K562 (cell line): ENCODE results near the gene CSK. TPM values are rescaled to one million over a fixed set of nuclear protein-coding genes. Genes with fewer than 3 reads are reported as not detected.

ENCODE experiments used
- ATAC-seq: fragments of 200-7000 bp; cut with Tn5 transposase; 3 replicates; pipeline ENCODE4 v1.9.1; 2020; ENCODE audit warnings: moderate library complexity
- BruUV-seq: library from RNA; stranded (reverse); fragments of 400-500 nt; replicated peaks from 2 replicates; lab custom pipeline; 2021; lab: Mats Ljungman, UMichigan
- CTCF ChIA-PET: fragments of 300-600 bp; formaldehyde crosslinking; extraction: SDS; loops from one replicate; lab custom pipeline; 2021; ENCODE audit warnings: low intra/inter-chr PET ratio; lab: Yijun Ruan, JAX
- POLR2A ChIA-PET: fragments of 300-600, 350-650 bp; sonication (Branson Sonifier 250); formaldehyde crosslinking; extraction: SDS; loops from one replicate; lab custom pipeline; 2021; ENCODE audit warnings: antibody characterized with exemption, inconsistent platforms; lab: Yijun Ruan, JAX
- DNase-seq, 4 experiments: peaks; one replicate each; pipeline versions ENCODE4 v3.0.0 to v3.0.0-alpha.2; 2011 to 2018; ENCODE audit warnings: low spot score in 3 of 4, mixed read lengths in 3 of 4; ENCODE audit errors: extremely low read depth in 1 of 4
- FAIRE-seq: peaks from 2 replicates; lab custom pipeline; 2011; peaks lifted over from hg19 to GRCh38; lab: Jason Lieb, UNC
- H2AFZ ChIP-seq: 2 replicates; pipeline ENCODE4 v1.6.0; 2011; ENCODE audit warnings: low read depth, low read length, control low read depth, inconsistent platforms
- H3K27ac ChIP-seq: fragments of 200-600 bp; 3 replicates; pipeline ENCODE4 v1.8.0; 2011; ENCODE audit warnings: low read depth, mild to moderate bottlenecking, control low read depth, inconsistent platforms, low read length, moderate library complexity, mixed read lengths; ENCODE audit errors: extremely low read depth
- H3K27me3 ChIP-seq, 2 experiments: fragments of 300-600 bp in 1 of 2; 2 replicates in 1 of 2; 3 replicates in 1 of 2; pipeline versions ENCODE4 v1.6.0 to v1.8.0; 2011; ENCODE audit warnings: inconsistent platforms in 2 of 2, low read length in 2 of 2, mild to moderate bottlenecking in 1 of 2, mixed read lengths in 1 of 2, moderate library complexity in 1 of 2; ENCODE audit not compliant: control insufficient read depth in 2 of 2, insufficient read depth in 2 of 2
- H3K36me3 ChIP-seq: fragments of 300-600 bp; 3 replicates; pipeline ENCODE4 v1.8.0; 2011; ENCODE audit warnings: mild to moderate bottlenecking, low read length, inconsistent platforms; ENCODE audit not compliant: control insufficient read depth, insufficient read depth
- H3K4me1 ChIP-seq, 2 experiments: fragments of 200-600 bp in 1 of 2; replicated peaks in 1 of 2; 2 replicates in 1 of 2; 3 replicates in 1 of 2; pipeline versions ENCODE4 v1.5.1 to v1.8.0; 2011; ENCODE audit warnings: inconsistent platforms in 2 of 2, low read length in 2 of 2, mild to moderate bottlenecking in 1 of 2, mixed read lengths in 1 of 2, moderate library complexity in 1 of 2; ENCODE audit not compliant: control insufficient read depth in 2 of 2, insufficient read depth in 2 of 2
- H3K4me2 ChIP-seq: 2 replicates; pipeline ENCODE4 v1.6.1; 2011; ENCODE audit warnings: low read length, control low read depth, inconsistent platforms, mixed read lengths; ENCODE audit not compliant: insufficient read depth
- H3K4me3 ChIP-seq: fragments of 200-600 bp; sonication (generic), shearing (Covaris generic); 2 replicates; pipeline ENCODE4 v1.5.1; 2016; ENCODE audit warnings: control low read depth, inconsistent platforms
- H3K79me2 ChIP-seq: fragments of 200-600 bp; 3 replicates; pipeline ENCODE4 v1.8.0; 2011; ENCODE audit warnings: low read length, inconsistent platforms; ENCODE audit not compliant: control insufficient read depth, insufficient read depth
- H3K9ac ChIP-seq, 2 experiments: 2 replicates each; pipeline versions ENCODE4 v1.6.0 to v1.6.1; 2011; ENCODE audit warnings: low read depth in 2 of 2, low read length in 2 of 2, control low read depth in 1 of 2, inconsistent platforms in 1 of 2, mild to moderate bottlenecking in 1 of 2, mixed read lengths in 1 of 2; ENCODE audit not compliant: insufficient read depth in 1 of 2
- H3K9me1 ChIP-seq: one replicate; pipeline ENCODE4 v1.6.0; 2011; ENCODE audit warnings: inconsistent platforms, mild to moderate bottlenecking, low read length, moderate library complexity; ENCODE audit not compliant: control insufficient read depth, insufficient read depth
- H3K9me3 ChIP-seq: replicated peaks from 2 replicates; pipeline ENCODE4 v1.5.1; 2011; ENCODE audit warnings: low read depth, low read length, inconsistent platforms; ENCODE audit not compliant: control insufficient read depth, insufficient read depth
- H4K20me1 ChIP-seq: replicated peaks from 2 replicates; pipeline ENCODE4 v1.6.1; 2011; ENCODE audit warnings: low read length, inconsistent platforms, mixed read lengths; ENCODE audit not compliant: control insufficient read depth, insufficient read depth
- NCOR1 ChIP-seq: fragments of 450-650 bp; IDR thresholded peaks from 2 replicates; pipeline ENCODE4 v1.6.1; 2016; ENCODE audit warnings: mild to moderate bottlenecking, moderate library complexity
- NR2C2 ChIP-seq, 2 experiments: fragments of 200-800 bp in 1 of 2; sonication (Bioruptor generic) in 1 of 2; sonication (generic) in 1 of 2; formaldehyde crosslinking in 1 of 2; IDR thresholded peaks; 2 replicates each; pipeline versions ENCODE4 v1.6.1 to v1.8.0; 2016 to 2022; ENCODE audit warnings: mild to moderate bottlenecking in 1 of 2, missing compliant biosample characterization in 1 of 2, missing genetic modification characterization in 1 of 2, missing genetic modification reagents in 1 of 2
- NR4A1 ChIP-seq, 2 experiments: fragments of 250-450 bp in 1 of 2; fragments of 450-650 bp in 1 of 2; sonication (Bioruptor Pico) in 1 of 2; IDR thresholded peaks; 2 replicates each; pipeline versions ENCODE4 v1.4.0 to v1.6.1; 2016 to 2020; ENCODE audit warnings: mild to moderate bottlenecking in 2 of 2, missing compliant biosample characterization in 1 of 2, missing genetic modification characterization in 1 of 2, moderate library complexity in 1 of 2
- TARDBP ChIP-seq: fragments of 450-650 bp; IDR thresholded peaks from 2 replicates; pipeline ENCODE4 v1.6.1; 2016
- TEAD2 ChIP-seq: fragments of 450-650 bp; IDR thresholded peaks from 2 replicates; pipeline ENCODE4 v1.6.1; 2016; ENCODE audit warnings: missing genetic modification characterization, control low read depth, missing compliant biosample characterization
- ZNF121 ChIP-seq: sonication (generic); formaldehyde crosslinking; conservative IDR thresholded peaks from 2 replicates; pipeline ENCODE4 v1.8.0; 2022; ENCODE audit warnings: missing genetic modification reagents
- ZNF384 ChIP-seq: IDR thresholded peaks from 2 replicates; pipeline ENCODE4 v1.6.1; 2012; ENCODE audit warnings: low read depth, low read length, improper control_type of control experiment
- ZNF696 ChIP-seq: fragments of 250-450 bp; sonication (Bioruptor Pico); conservative IDR thresholded peaks from 2 replicates; pipeline ENCODE4 v1.4.0; 2020; ENCODE audit warnings: mild to moderate bottlenecking, moderate library complexity
- ZNF780A ChIP-seq: fragments of 250-450 bp; sonication (Bioruptor Pico); IDR thresholded peaks from 2 replicates; pipeline ENCODE4 v1.5.0; 2021; ENCODE audit warnings: mild to moderate bottlenecking
- WGBS: fragments of 100-300 bp; shearing (Covaris generic); methylation state at CpG from one replicate; pipeline ENCODE4 v1.1.6; 2016; ENCODE audit warnings: low coverage, mixed read lengths; ENCODE audit not compliant: insufficient coverage; ENCODE audit errors: missing lambda C conversion rate; 5-methylcytosine and 5-hydroxymethylcytosine counted together
- in situ Hi-C: fragments of 300-500 bp; cut with MboI; formaldehyde crosslinking; loops from 4 replicates; pipeline ENCODE4 v1.15.0; 2018; ENCODE audit warnings: inconsistent platforms, mixed read lengths
- intact Hi-C: fragments of 100-400 bp; cut with micrococcal nuclease; formaldehyde crosslinking; loops from 2 replicates; pipeline ENCODE4 v1.14.2; 2022
- polyA plus RNA-seq, 8 experiments: library from polyadenylated mRNA; depleted of rRNA in 4 of 8; stranded (reverse) in 5 of 8; unstranded in 3 of 8; fragments of >200 nt; fragmentation: Nextera tagmentation in 2 of 8; fragmentation: Illumina TruSeq in 1 of 8; extraction: Ambion mirVana in 2 of 8; extraction: Trizol in 1 of 8; gene quantifications; 2 replicates each; pipeline versions ENCODE4 v1.2.1 to v1.2.3, GENCODE V29; 2011 to 2014; ENCODE audit warnings: inconsistent platforms in 1 of 8, missing spikeins in 1 of 8
- total RNA-seq, 7 experiments: library from RNA; depleted of rRNA in 6 of 7; stranded (reverse); fragments of >200 nt in 6 of 7; fragmentation: Illumina TruSeq in 2 of 7; extraction: Trizol in 2 of 7; gene quantifications; 2 replicates each; pipeline versions ENCODE4 v1.2.1 to v1.2.3, GENCODE V29; 2011 to 2021; ENCODE audit warnings: low replicate concordance in 1 of 7
- TF ChIP-seq, protein P1 (sequence below): sonication (generic); formaldehyde crosslinking; IDR thresholded peaks from 2 replicates; pipeline ENCODE4 v1.8.1; 2023; ENCODE audit warnings: mild to moderate bottlenecking, missing genetic modification reagents
- TF ChIP-seq, protein P2 (sequence below): fragments of 250-450 bp; sonication (Bioruptor Pico); IDR thresholded peaks from 2 replicates; pipeline ENCODE4 v1.9.0; 2021; ENCODE audit warnings: mild to moderate bottlenecking, inconsistent platforms
- TF ChIP-seq, protein P3 (sequence below): IDR thresholded peaks from 3 replicates; pipeline ENCODE4 v1.6.1; 2011; ENCODE audit warnings: borderline replicate concordance, mild to moderate bottlenecking; ENCODE audit not compliant: insufficient read length, insufficient read depth

CSK gene
- total and polyA plus RNA-seq, 9 of the 15 experiments (the other 6 are each of a cell fraction or from before 2014, with no cell fraction given) = 1.5 to 112 (median 22.5) TPM

DNA sequence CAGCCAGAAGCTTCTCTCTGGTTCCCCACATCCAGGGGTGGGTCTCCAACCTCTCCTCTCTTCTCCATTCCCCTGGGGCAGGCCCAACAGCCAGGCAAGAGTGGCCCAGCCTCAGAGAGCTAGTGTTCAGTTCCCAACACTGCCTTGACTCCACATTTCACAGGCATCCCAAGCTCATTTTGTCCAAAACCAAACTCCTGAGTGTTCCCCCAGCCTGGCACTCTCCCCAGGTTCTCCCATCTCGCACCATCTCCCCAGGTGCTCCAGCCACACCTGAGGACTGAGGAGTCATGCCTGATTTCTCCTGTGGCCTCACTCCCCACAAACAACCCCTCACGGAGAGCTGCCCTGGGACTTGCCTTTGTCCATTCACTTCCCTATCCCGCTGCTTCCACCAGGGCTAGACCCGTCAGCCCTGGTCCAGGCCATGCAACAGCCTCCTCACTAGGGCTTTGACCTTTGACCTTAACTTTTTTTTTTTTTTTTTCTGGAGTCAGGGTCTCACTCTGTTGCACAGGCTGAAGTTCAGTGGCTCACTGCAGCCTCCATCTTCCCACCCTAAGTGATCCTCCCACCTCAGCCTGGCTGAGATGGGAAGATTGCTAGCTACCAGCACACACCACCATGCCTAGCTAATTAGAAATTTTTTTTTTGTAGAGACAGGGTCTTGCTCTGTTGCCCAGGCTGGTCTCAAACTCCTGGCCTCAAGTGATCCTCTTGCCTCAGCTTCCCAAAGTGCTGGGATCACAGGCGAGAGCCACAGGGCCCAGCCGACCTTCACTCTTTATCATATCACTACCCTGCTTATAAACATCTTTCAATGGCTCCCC is 3.9 kb upstream of the CSK start:
- peaks cover 4% of the 10 kb centered on the region for H3K9me1 ChIP-seq
- H3K9ac ChIP-seq = peak overlapping the region in 1 of 2 experiments; percentile 18; a peak in 1 of 4 replicates
- no peak overlapping the region for H3K4me2 ChIP-seq
- H3K27me3 ChIP-seq = no peaks in the 10 kb centered on the region
- H4K20me1 ChIP-seq = no peaks in the 10 kb centered on the region; the same call in 1 of the 2 replicates
- intact Hi-C loops = loop anchor here (10.0 kb wide), 1 partner anchor 427 kb away; the partner anchor contains the start of gene C15orf39
- peaks cover 10% of the 10 kb centered on the region for H3K79me2 ChIP-seq
- ChIA-PET POLR2A (interaction anchor here (0.5 to 1.6 kb wide), 7 partner anchors 9 to 904 kb away, joined by 3 to 8 read pairs (median 3); no protein-coding TSS in a partner anchor), CTCF (interaction anchor here (1.1 kb wide), 1 partner anchor 23 kb away, joined by 3 read pairs; no protein-coding TSS in a partner anchor)
- H3K4me3 ChIP-seq = no peak overlapping the region
- in situ Hi-C loops = no loop called here
- no peak for FAIRE-seq
- H2AFZ ChIP-seq = no peak overlapping the region
- H3K36me3 ChIP-seq = no peaks in the 10 kb centered on the region
- WGBS = 42% methylated on average over 5 of the region's 6 CpGs
- ATAC-seq = no peak
- H3K4me1 ChIP-seq = peaks cover 32 to 50% of the 10 kb centered on the region in 2 experiments
- no peaks in the 10 kb centered on the region for H3K9me3 ChIP-seq
- no TSS peak for BruUV-seq
- DNase-seq = no peak
- no peak overlapping the region for H3K27ac ChIP-seq
- TF ChIP-seq ZNF780A (CRISPR knock-in tag) = no peak
- TF ChIP-seq, protein P1, sequence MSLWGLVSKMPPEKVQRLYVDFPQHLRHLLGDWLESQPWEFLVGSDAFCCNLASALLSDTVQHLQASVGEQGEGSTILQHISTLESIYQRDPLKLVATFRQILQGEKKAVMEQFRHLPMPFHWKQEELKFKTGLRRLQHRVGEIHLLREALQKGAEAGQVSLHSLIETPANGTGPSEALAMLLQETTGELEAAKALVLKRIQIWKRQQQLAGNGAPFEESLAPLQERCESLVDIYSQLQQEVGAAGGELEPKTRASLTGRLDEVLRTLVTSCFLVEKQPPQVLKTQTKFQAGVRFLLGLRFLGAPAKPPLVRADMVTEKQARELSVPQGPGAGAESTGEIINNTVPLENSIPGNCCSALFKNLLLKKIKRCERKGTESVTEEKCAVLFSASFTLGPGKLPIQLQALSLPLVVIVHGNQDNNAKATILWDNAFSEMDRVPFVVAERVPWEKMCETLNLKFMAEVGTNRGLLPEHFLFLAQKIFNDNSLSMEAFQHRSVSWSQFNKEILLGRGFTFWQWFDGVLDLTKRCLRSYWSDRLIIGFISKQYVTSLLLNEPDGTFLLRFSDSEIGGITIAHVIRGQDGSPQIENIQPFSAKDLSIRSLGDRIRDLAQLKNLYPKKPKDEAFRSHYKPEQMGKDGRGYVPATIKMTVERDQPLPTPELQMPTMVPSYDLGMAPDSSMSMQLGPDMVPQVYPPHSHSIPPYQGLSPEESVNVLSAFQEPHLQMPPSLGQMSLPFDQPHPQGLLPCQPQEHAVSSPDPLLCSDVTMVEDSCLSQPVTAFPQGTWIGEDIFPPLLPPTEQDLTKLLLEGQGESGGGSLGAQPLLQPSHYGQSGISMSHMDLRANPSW (CRISPR knock-in tag) = no peak
- TF ChIP-seq NR4A1 (CRISPR knock-in tag; IDR thresholded peaks at IDR 0.05) = no peak
- TF ChIP-seq NR4A1 (tag; IDR thresholded peaks at IDR 0.05) = no peak
- peak; percentile 67 for TF ChIP-seq ZNF384
- no peak for TF ChIP-seq ZNF696
- TF ChIP-seq, protein P2, sequence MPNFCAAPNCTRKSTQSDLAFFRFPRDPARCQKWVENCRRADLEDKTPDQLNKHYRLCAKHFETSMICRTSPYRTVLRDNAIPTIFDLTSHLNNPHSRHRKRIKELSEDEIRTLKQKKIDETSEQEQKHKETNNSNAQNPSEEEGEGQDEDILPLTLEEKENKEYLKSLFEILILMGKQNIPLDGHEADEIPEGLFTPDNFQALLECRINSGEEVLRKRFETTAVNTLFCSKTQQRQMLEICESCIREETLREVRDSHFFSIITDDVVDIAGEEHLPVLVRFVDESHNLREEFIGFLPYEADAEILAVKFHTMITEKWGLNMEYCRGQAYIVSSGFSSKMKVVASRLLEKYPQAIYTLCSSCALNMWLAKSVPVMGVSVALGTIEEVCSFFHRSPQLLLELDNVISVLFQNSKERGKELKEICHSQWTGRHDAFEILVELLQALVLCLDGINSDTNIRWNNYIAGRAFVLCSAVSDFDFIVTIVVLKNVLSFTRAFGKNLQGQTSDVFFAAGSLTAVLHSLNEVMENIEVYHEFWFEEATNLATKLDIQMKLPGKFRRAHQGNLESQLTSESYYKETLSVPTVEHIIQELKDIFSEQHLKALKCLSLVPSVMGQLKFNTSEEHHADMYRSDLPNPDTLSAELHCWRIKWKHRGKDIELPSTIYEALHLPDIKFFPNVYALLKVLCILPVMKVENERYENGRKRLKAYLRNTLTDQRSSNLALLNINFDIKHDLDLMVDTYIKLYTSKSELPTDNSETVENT (CRISPR knock-in tag) = no peak
- TF ChIP-seq TARDBP = no peak
- peak; percentile 53 for TF ChIP-seq ZNF121 (CRISPR knock-in tag)
- peak; percentile 87 for TF ChIP-seq NR2C2 (CRISPR knock-in tag; IDR thresholded peaks at IDR 0.05)
- TF ChIP-seq NR2C2 (tag; IDR thresholded peaks at IDR 0.05) = peak; percentile 85
- TF ChIP-seq, protein P3, sequence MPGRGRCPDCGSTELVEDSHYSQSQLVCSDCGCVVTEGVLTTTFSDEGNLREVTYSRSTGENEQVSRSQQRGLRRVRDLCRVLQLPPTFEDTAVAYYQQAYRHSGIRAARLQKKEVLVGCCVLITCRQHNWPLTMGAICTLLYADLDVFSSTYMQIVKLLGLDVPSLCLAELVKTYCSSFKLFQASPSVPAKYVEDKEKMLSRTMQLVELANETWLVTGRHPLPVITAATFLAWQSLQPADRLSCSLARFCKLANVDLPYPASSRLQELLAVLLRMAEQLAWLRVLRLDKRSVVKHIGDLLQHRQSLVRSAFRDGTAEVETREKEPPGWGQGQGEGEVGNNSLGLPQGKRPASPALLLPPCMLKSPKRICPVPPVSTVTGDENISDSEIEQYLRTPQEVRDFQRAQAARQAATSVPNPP = no peak
- TF ChIP-seq TEAD2 (tag) = no peak
- no peak for TF ChIP-seq NCOR1
